NCI-H526 treated with DMSO at 0.1 percent for 48 hours (cell line): ENCODE data around the gene SMAD1.
"Not testable (repeated sequence)": the region's sequence is repeated elsewhere in the genome, so short reads cannot be mapped to it uniquely, and the experiment has no call there.

Experiments
- DNase-seq: peaks from one replicate; lab custom pipeline; 2025; lab: John Stamatoyannopoulos, UW

Gene SMAD1

GRCh38 chr4:145564540-145564939, 82.9 kb downstream of the SMAD1 start:
- no peak for DNase-seq

- DNase-seq, result peak; percentile 38
Observed at GRCh38 chr4:145565328-145565727, 83.7 kb downstream of the SMAD1 start.

- no peak for DNase-seq
Observed at GRCh38 chr4:145566086-145566708, 84.5 kb downstream of the SMAD1 start.

GRCh38 chr4:145566768-145567167, 85.1 kb downstream of the SMAD1 start:
- DNase-seq, result no peak

- no peak for DNase-seq
Observed at GRCh38 chr4:145567516-145567915, 85.9 kb downstream of the SMAD1 start.

- DNase-seq, result not testable (repeated sequence)
Observed at GRCh38 chr4:145574546-145574945, 92.9 kb downstream of the SMAD1 start.

GRCh38 chr4:145580906-145581305, 99.3 kb downstream of the SMAD1 start:
- DNase-seq, result no peak

- no peak for DNase-seq
Observed at GRCh38 chr4:145583191-145584055, 101.8 kb downstream of the SMAD1 start.

- peak; percentile 81 for DNase-seq
Observed at GRCh38 chr4:145587088-145587754, 105.6 kb downstream of the SMAD1 start.

- not testable (repeated sequence) for DNase-seq
Observed at GRCh38 chr4:145589381-145589780, 107.7 kb downstream of the SMAD1 start.

GRCh38 chr4:145589916-145590702, 108.5 kb downstream of the SMAD1 start:
- no peak for DNase-seq

GRCh38 chr4:145602129-145602760, 120.6 kb downstream of the SMAD1 start:
- no peak for DNase-seq

GRCh38 chr4:145605941-145606340, 124.3 kb downstream of the SMAD1 start:
- no peak for DNase-seq
